Measurements from ENCODE around the gene LRMDA.

The LRMDA gene

DNA sequence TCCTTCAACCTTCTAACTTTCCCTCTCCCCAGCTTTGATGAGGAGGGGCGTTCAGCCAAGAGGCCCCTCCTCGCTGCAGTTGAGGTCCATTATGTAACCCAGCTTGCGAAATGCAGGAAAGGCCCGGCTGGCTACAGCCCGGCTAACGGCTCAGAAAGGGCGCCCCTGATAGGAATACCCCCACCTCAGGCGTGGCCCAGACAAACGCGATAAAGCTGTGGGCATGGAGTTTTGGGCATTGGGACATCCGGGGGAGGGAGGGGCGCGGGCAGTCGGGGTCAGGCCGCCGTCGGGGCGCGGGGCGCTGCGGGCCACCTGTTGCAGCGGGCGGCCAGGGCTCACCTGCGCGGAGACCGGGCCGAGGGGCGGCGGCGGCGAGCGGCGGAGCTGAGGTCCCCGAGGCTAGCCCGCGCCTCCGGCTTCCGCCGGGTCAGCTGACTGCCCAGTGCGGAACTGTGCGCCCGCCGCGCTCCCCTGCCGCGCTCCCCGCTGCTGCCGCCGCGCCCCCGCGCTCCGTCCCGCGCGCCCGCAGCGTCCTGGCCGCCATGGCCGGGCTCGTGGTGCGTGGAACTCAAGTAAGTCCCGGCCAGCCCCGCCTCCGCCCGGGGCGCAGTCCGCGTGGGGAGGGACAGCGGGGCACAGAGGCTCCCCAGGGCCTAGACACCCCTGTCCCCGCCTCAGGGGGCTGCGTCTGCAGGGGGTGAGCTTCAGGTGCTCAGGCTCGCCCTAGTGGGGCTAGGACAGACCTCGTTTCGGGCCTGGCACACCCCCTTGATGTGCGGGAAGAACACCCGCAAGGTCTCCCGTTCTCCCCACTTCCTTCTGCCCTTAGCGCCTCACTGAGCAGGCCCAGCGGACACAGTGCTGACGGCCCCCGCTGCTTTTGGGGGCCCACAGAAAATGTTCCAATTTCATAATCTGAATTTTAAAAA lies at the start of gene LRMDA:
LRMDA (plus strand) TSS at position 445 of the 932 bp plus-strand sequence.
- DNase-seq (ENCODE audit: low read depth) = no peak

DNA sequence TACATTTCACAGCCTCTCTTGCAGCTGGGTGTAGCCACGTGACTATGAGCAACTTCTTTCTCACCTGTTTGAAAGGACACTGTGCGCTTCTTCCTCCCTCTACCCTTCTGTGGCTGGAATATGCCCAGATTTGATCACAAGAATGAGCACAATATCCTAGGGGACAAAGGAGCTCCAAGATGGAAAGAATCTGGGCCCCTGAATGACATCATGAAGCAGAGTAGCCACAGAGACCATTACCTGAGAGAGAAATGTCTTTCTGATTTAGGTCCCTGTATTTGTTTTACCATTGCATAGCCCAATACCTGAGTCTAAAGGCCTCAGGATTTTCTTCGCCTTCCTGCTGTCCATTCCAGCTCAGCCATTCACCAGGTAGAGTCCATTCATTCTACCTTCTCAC lies 45.3 kb upstream of the LRMDA start:
- no peak for DNase-seq (ENCODE audit: low read depth)

DNA sequence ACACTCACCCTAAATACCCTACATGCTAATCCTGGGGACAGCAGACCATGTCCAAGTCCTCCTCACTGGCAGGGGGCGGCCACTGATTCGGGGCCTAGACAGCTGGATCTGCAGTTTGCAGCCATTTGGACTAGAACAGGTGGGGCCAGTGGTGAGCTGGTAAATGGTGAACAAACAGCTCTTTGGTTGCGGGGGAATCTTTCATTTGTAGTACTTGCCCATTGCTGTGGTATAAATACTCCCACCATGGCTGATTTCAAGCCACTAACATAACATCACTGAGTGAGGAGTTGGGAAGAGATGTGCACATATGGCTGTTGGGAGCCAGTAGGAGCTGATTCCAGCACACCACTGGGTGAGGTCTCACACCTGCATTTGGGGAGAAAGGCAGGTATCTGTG lies 43.3 kb upstream of the LRMDA start:
- DNase-seq (ENCODE audit: low read depth) = no peak

DNA sequence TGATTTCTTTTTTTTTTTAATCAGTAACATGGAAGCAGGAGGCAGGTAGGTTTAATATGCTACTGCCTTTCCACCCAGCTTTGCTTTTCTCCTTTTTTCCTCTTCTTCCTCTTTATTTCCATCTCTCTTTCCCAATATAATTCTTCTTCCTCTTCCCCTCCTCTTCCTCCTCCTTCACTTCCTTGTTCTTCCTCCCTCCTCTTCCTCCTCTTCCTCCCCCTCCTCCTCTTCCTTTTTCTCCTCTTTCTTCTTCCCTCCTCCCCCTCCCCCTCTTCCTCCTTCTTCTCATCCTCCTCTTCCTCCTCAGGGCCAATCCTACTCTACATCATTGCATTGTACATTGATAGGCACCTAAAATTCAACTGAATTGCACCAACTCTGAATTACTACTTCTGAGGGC lies 41.2 kb upstream of the LRMDA start:
- no peak for DNase-seq (ENCODE audit: low read depth)

DNA sequence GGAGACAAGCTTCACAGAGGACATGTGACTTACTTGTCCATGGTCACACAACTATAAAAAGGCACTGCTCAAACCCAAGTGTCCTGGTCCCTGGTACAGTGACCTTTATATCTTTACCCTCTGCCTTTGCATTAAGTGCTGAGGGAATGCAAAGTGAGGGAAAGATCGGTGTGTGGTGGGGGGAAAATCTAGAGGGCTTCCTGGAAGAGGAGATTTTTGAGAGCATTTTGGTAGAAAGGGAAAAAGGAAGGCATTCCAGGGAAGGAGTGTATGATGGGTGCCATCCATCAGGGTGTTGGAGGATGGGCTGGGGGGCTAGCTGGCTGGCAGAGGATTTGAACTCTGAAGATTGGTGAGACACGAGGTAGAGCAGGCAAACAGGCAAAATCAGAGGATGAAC lies 39.2 kb upstream of the LRMDA start:
- DNase-seq (ENCODE audit: low read depth) = no peak

DNA sequence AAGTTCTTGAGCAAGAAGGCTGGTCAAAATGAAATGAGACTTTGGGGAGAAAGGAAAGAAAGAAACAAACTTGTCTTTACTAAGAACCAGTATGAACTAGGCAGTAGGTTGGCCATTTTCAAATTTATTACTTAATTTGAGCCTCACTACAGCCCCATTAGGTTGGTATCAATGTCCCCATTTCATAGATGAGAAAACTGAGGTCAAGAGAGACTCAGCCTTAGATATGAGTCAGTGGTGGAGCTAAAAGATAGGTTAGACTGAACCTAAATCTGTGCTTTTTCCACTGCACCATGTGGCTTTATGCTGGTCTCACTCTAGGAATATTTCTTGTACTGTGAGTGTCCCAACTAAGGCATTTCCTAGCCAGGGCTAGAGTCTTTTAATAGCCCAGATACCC lies 38.7 kb upstream of the LRMDA start:
- DNase-seq (ENCODE audit: low read depth) = no peak

DNA sequence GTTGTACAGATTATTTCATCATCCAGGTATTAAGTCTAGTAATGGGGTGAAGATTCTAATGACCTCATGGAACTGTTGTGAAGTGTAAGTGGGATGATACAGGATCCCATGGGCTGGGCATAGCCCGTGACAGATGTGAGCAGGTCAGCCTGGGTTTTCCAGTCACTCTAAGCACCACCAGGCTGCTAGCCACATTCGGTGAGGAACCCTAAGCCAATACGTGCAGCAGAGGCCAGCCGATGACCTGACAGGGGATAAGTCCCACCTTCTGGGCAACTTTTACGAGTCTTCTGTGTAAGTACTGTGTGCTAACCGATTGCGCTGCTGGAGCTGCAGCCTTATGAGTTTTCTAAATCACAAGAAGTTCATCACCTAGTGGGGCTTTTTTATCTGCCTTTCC lies 37.2 kb upstream of the LRMDA start:
- DNase-seq (ENCODE audit: low read depth) = no peak

DNA sequence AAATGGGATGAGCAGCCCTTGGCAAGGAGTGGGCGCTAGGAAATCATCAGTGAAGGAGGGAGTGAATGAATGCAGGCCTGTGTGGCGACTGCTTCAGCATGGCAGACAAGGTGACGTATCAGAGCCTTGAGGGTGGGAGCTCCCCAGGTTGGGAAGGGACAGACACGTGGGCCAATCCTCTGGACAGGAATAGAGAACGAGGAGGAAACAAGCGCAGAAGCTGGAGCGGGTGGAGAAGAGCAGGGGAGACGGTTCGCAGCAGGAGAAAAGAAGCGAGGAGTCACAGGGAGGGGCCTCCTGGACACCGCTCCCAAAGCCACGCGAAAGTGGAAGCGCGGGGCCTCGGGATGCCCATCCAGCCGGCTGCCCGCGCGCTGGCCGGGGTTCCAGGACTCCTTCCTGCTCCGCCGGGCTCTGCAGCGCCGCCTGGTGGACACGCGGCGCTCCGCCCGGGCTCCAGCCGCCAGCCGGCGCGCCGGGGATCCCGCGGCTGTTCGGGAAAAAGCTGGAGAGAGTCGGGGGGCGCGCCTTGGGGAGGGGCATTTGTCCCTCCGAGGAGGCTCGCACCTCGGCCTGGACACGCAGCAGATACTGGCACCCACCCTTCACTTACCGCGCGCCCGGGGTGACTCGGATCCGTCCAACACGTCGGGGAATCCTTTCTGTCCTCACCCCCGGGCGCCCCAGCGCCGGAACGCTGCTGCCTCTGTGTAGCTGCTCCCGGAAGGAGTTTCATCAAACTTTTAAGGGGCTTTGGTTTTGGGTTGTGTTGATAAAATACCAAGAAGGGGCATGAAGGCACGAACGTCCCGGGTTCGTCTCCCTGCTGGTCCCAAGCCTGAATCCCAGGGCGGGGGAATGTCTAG lies 36.1 kb upstream of the LRMDA start:
- no peak for DNase-seq (ENCODE audit: low read depth)

DNA sequence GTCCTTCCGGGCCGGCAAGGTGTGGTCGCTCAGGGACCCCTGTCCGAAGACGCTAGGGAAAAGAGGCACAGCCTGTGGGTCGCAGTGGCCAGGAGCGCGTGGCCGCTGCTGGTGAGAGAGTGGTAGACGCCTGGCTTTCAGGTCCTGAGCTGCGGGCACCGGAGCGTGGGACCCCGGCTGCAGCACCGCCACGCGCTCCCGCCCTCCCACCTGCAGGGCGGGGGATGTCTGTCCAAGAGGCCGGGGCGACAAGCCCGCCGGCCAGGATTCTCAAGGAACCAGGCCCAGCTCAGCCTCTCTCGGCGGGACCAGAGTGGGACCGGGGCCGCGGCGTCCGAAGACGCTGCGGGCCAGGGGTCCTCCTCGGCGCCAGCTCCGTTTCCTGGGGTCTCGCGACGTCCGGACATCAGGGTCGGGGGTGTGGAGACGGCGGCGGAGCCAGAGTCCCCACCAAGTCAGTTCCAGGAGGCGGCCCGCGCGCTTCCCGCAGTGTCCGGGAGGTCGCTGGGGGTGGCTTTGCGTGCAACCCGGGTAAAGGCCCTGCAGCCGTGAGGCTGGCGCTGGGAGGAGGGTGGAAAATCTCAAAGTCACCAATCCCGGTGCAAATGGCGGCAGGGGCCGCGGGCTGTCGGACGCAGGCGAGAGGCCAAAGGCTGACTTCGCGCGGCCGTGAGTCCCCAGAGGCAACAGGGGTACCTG lies 35.3 kb upstream of the LRMDA start:
- DNase-seq (ENCODE audit: low read depth) = no peak

DNA sequence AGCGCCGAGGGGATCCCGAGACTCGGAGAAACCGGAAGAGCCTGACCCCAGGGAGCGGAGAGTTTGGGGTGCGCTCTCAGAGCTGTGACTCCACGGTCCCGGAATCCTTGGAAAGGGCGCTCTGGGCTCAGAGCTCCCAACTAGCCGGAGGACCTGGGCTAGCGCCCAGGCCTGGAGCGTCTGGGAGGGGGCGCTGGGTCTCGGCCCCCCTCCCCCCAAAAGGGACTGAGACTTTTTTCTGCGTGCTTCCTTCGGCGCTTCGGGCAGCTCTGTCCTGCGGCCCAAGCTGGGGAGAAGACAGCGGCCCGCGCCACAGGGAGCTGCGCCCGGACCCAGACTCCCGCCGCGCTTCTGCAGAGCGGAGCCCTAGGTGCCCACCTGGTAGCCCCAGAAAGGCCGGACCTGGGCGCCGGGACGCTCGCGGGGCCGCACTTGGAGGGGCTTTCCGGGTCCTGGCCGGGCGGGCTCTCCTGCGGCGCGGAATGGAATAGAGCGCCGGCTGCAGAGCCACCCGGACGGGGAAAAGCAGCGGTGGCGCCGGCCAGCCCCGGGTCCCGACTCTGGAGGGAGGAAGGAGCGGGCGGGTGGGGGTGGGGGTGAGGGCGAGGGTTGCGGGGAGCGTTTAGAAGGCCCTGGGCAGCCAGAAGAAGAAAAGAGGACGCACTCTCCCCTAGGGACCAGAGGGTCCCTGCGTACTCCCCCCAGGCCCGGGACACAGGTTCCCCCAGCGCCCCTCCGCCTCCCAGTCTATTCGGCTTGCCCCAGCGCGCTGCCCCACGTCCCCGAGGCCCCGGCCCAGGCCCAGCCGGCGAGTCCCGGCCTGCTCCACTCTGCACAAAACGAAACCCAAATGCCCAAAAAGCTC lies 34.6 kb upstream of the LRMDA start:
- DNase-seq (ENCODE audit: low read depth) = no peak

DNA sequence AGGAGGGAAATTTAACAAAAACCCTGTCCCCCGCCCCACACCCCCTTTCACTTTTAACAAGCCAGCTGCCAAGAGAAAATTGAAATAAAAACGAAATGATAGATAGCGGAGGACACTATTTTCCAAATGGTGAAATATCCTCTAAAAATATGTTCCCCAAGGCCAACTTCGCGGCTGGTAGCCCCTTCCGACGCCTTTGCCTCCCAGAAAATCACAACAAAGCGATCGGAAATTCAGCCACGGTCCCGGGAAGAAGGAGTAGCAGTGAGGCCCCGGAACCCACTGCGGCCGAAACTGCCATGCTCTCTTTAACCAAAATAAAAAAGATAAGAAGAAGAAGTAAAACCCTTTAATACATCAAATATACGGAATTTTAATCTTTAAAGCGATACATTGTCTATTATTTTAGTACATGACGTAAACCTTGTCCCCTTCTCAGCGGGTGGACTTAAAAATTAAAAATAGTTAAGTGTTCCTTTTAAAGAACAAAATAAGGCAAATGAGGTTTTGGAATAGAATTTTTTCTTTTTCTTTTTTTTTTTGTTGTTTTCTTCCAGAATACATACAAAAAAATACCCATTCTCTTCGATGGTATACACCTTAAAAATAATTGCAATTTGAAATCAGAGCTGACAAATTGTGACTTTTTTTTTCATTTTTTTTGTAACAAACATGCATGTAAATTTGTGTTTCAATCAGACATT lies 33.8 kb upstream of the LRMDA start:
- no peak for DNase-seq (ENCODE audit: low read depth)

DNA sequence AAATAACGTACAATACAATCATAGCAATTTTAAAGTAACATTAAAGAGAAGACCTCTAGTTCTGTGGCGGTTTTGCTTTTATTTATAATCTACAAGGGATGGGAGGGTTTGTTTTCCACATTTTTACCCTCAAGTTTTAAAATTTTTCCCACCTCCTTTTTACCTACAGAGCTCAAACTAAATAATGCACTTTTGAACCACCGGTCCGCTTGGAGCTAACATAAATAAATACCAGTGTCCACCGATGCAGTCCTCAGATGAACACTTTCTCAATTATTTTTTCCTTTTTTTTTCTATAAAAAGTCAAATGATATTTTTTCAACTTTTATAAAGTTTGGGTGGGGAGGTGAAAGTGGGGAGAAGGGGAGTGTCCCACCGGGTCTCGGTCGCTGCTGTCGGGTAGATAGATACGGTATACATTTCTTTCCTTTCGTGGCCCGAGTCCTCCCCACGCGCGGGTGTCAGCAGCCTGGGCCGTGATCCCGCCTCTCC lies 33.2 kb upstream of the LRMDA start:
- no peak for DNase-seq (ENCODE audit: low read depth)

DNA sequence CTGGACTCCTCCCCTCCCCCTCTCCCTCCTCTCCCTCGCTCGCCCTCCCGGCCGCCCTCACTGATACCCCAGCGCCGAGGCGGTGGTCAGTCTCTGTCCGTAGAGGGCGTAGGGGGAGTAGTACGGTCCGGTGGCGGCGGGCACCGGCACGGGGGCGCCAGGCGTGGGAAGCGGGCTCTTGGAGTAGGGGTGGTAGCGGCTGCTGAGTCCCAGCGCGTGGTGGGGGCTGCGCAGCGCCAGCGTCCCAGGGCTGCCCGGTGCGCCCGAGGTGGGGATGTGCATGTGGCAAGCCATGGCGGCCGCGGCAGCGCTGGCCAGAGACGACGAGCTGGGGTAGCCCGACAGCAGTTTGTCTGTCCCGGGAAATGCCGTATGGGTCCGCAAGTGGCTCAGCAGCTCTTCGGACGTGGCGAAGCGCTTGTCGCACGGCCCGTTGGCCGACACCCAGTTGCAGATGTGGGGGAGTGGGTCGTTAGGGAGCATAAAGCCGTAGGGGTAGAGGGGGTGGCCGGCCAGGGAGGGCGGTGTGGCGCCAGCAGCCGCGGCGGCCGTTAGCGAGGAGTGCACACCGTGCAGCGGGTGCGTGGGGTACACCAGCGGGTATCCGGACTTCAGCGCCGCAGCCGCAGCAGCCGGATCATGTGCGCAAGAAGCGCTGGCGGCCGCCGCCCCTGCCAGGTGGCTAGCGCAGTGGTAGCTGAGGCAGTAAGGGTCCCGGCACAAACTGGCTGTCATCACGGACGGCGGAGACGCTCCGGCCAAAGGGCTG lies 32.5 kb upstream of the LRMDA start:
- DNase-seq (ENCODE audit: low read depth) = no peak

DNA sequence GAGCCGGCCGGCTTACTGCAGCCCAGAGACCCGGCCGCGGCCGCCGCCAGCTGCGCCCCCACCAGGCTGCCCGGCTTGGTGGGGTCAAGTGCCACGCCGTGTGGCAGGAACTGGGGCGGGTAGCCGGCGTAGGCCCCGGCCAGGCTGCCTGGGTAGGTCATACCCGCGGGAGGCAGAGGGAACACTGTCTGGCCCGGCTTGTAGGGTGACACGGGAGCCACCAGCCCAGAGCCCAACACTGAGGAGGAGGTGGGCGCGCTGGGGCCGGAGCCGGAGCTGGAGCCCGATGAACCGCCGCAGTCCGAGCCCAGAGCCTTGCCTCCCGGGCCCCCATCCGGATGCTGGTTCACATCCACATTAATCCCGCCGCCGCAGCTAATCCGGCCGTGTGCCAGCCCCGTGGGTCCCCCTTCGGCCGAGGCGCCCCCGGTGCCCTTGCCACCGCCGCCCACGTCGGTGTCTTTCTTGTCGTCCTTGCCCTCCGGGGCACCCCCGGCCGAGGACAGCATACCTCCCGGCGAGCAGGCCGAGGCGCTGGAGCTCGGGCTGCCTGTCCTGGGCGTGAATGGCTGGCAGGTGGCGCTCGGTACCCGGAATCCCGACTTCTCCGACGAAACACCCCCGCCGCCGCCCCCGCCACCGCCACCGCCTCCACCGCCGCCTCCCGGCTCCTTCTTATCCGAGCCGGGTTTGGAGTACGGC lies 31.8 kb upstream of the LRMDA start:
- no peak for DNase-seq (ENCODE audit: low read depth)

DNA sequence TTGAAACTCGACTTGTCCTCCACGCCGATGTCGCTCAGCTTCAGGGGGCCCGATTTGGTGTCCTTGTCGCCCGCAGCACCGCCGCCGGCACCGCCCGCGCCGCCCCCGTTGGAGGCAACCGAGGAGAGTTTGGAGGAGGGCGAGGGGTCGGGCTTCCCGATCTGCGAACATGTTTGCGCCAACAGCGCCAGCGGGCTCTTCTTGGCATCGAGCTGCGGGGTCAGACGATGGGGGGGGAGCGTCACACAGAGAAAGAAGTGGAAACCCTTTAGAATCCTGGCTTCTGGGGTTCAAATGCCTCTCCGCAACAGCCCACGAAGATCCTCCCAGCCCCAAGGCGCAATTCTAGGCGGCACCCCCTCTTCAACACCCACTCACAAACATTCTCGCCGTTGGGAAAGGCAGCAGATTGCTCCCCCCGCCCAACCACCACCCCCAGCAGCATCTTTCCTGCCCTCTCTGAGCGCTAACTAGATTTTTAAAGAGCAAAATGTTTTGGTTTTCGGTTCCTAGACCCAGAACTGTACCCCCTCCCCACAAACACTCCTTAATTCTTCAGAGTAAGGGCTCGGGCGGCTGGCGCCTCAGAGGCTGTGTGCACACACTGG lies 31.2 kb upstream of the LRMDA start:
- DNase-seq (ENCODE audit: low read depth) = no peak

DNA sequence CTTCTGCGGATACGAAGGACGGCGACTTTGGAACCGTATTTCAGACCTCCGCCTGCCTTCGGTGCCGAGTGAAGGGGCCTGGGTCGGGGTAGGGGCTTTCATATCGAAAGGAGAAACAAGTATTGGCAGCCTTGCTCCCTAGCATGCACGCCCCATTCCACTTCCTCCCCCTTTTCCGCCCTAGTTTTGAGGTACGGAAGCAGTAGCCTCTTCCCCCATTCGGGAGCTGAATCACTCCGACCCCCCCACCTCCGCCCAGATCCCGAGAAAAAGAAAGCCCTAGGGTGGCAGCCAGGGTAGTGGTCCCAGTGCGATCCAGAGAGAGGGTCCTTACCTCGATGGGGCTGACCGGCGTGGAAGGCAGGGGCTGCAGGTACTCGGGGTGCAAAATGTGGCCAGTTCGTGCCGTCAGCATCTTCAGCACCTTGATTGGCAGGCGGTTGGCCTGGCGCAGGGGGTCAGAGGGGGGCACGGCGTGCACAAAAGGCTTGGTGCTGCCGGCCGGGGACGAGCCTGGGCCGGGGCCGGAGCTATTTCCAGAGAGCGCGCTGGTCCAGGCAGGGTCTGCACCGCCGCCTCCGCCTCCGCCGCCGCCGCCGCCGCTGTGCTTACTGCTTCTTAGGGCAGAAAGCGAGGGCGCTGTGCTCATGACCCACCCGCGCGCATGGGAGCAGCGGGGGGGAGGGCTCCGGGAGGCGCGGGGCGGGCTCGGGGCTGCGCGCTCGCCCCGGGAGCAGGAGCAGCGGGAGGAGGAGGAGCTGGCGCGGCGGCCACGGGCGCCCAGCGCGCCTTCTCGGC lies 30.5 kb upstream of the LRMDA start:
- DNase-seq (ENCODE audit: low read depth) = no peak

DNA sequence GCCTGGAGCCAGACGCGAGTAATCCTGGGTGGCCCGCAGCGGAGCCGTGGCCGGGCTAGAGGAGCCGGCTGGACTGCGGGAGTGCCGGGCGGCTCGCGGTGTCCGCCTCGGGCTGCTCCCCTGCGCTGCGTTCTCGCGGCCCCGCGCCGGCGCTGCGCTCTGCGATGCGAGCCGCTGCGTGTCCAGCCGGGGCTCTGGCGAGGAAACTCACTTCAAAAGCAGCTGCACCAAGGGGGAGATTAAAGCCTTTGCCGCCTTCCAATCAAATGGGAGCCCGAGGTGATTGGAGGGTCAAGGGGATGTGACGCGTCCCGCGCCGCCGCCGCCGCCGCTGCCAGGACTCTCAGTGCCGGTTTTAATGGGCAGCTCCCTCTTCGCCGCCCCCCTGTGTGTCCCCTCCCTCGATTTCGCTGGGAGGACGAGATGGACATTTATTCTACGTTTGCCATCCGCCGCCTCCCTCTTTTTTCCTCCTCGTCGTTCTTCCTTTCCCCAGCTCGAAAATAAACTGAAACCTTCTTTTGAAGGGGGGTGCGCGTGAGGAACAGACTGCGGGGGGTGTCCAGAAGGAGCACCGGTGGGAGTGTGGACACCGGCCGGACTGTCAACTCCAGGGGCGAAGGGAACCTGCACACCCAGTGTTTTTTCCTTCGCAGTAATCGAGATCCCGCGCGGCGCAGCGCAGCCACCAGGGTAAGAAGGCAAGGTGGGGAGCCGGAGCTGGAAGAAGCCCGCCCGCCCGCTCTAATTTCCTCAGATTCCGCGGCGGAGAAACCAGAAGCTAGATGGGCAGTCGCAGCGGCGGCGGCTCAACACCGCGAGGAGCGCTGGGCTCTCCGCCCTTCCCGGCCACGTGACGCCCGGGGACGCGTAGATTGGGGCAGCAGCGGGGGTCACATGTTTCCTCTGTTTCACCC lies 29.6 kb upstream of the LRMDA start, which contains the start of gene ZNF503:
ZNF503 (minus strand) TSS at position 196 of the 917 bp plus-strand sequence. CDS start 345 bp downstream, outside the sequence.
- DNase-seq (ENCODE audit: low read depth) = no peak

Measured in stimulated activated CD8-positive, alpha-beta memory T cell treated with anti-CD3 and anti-CD28 coated beads, Interleukin-7, amount 100 ng/mL, for 24 hours (primary cell).